CD8-positive, alpha-beta memory T cell (primary cell): Measurements from ENCODE around the gene EEF1A2. TPM values are rescaled to one million over a fixed set of nuclear protein-coding genes. Genes with fewer than 3 reads are reported as not detected.

Experiments
- CTCF ChIA-PET: fragments of 350-600 bp; sonication (Branson Sonifier 250); formaldehyde crosslinking; loops from one replicate; lab custom pipeline; 2021; ENCODE audit warnings: antibody characterized with exemption; lab: Charles Lee
- POLR2A ChIA-PET: fragments of 350-600 bp; sonication (Branson Sonifier 250); formaldehyde crosslinking; loops from one replicate; lab custom pipeline; 2021; ENCODE audit warnings: antibody characterized with exemption; lab: Charles Lee
- DNase-seq, 5 donors: peaks; one replicate each; pipeline versions ENCODE4 v3.0.0 to v3.0.0-alpha.2; 2020 to 2022; ENCODE audit warnings: mixed read lengths in 1 of 5
- H3K27ac ChIP-seq: one replicate; pipeline ENCODE4 v1.7.0; 2013; ENCODE audit warnings: low read depth, mild to moderate bottlenecking, low read length, moderate library complexity
- H3K27me3 ChIP-seq: 2 replicates; pipeline ENCODE4 v1.7.0; 2013; ENCODE audit warnings: low read length, mild to moderate bottlenecking; ENCODE audit not compliant: insufficient read depth, poor library complexity, severe bottlenecking
- H3K36me3 ChIP-seq: 2 replicates; pipeline ENCODE4 v1.7.0; 2013; ENCODE audit warnings: mild to moderate bottlenecking, low read length, moderate library complexity; ENCODE audit not compliant: insufficient read depth
- H3K4me1 ChIP-seq: 2 replicates; pipeline ENCODE4 v1.7.0; 2013; ENCODE audit warnings: mild to moderate bottlenecking, low read length, moderate library complexity; ENCODE audit not compliant: insufficient read depth
- H3K4me3 ChIP-seq: 2 replicates; pipeline ENCODE4 v1.7.0; 2013; ENCODE audit warnings: mild to moderate bottlenecking, low read length
- H3K9me3 ChIP-seq: 2 replicates; pipeline ENCODE4 v1.7.0; 2013; ENCODE audit warnings: mild to moderate bottlenecking, low read length
- H3K27ac Mint-ChIP-seq, 8 donors: one replicate each; pipeline ENCODE4 v1.8.0; 2020 to 2021; ENCODE audit warnings: mixed read lengths in 8 of 8, mild to moderate bottlenecking in 6 of 8, inconsistent platforms in 3 of 8, moderate library complexity in 3 of 8
- H3K27me3 Mint-ChIP-seq, 2 donors: one replicate each; pipeline ENCODE4 v1.8.0; 2020 to 2021; ENCODE audit warnings: mixed read lengths in 2 of 2, mild to moderate bottlenecking in 1 of 2, moderate library complexity in 1 of 2
- H3K36me3 Mint-ChIP-seq, 3 donors: one replicate each; pipeline ENCODE4 v1.8.0; 2020 to 2021; ENCODE audit warnings: mixed read lengths in 3 of 3, inconsistent platforms in 1 of 3, mild to moderate bottlenecking in 1 of 3
- H3K4me1 Mint-ChIP-seq, 3 donors: one replicate each; pipeline ENCODE4 v1.8.0; 2020 to 2021; ENCODE audit warnings: mixed read lengths in 3 of 3, inconsistent platforms in 1 of 3, mild to moderate bottlenecking in 1 of 3
- H3K4me3 Mint-ChIP-seq, 7 donors: one replicate each; pipeline ENCODE4 v1.8.0; 2020 to 2021; ENCODE audit warnings: mixed read lengths in 7 of 7, mild to moderate bottlenecking in 6 of 7, moderate library complexity in 4 of 7, inconsistent platforms in 2 of 7
- H3K9me3 Mint-ChIP-seq, 5 donors: one replicate each; pipeline ENCODE4 v1.8.0; 2020 to 2022; ENCODE audit warnings: mixed read lengths in 5 of 5, mild to moderate bottlenecking in 3 of 5, moderate library complexity in 2 of 5, inconsistent platforms in 1 of 5
- polyA plus RNA-seq: library from polyadenylated mRNA; unstranded; fragments of 300-500 nt; fragmentation: Illumina TruSeq; gene quantifications from one replicate; pipeline ENCODE4 v1.2.3, GENCODE V29; 2021
- total RNA-seq, 2 experiments: library from RNA; stranded (reverse); gene quantifications; one replicate each; pipeline ENCODE4 v1.2.3, GENCODE V29; 2021

The EEF1A2 gene
- total and polyA plus RNA-seq, 3 experiments from 2014 or later, result 0.17 to 0.20 TPM; not detected in 1

DNA sequence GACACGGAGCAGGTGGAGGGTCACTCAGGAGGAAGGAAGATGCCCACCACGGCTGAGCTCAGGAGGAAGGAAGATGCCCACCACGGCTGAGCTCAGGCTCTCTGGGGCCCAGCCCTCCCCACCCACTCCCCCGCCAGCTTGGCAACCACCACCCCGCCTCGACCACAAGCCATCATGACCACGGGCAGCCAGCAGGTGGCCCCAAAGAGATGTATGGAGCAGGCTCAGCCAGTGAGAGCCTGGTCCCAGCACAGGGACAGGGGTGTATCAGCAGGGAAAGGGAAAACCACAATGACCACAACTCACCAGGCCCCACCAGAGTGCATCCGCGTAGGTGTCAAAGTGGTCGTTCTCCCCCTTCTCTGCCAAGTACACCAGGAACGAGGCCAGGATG lies 56.8 kb downstream of the EEF1A2 start:
- no peak overlapping the region for H3K27ac ChIP-seq
- no peaks in the 10 kb centered on the region for H3K27me3 ChIP-seq
- H3K9me3 ChIP-seq, result no peaks in the 10 kb centered on the region
- H3K4me3 ChIP-seq, result no peak overlapping the region
- no peaks in the 10 kb centered on the region for H3K36me3 Mint-ChIP-seq
- DNase-seq, result peak; percentile 20 to 69 (median 46)
- H3K4me1 Mint-ChIP-seq, result peaks cover 14 to 22% (median 15%) of the 10 kb centered on the region in 3 donors
- H3K9me3 Mint-ChIP-seq, result peaks cover 0 to 4% (median 0%) of the 10 kb centered on the region in 5 donors
- H3K27ac Mint-ChIP-seq, result peak overlapping the region in 4 of 8 donors; percentile 36 to 72 (median 54)
- ChIA-PET POLR2A (interaction anchor here (0.6 kb wide), 1 partner anchor 19 kb away, joined by 3 read pairs; no protein-coding TSS in a partner anchor), CTCF (interaction anchor here (0.8 to 1.7 kb wide), 3 partner anchors 17 to 55 kb away, joined by 3 to 5 read pairs (median 3); no protein-coding TSS in a partner anchor)
- H3K36me3 ChIP-seq, result no peaks in the 10 kb centered on the region
- peaks cover 1 to 5% of the 10 kb centered on the region in 2 donors for H3K27me3 Mint-ChIP-seq
- no peak overlapping the region for H3K4me3 Mint-ChIP-seq
- peaks cover 16% of the 10 kb centered on the region for H3K4me1 ChIP-seq

DNA sequence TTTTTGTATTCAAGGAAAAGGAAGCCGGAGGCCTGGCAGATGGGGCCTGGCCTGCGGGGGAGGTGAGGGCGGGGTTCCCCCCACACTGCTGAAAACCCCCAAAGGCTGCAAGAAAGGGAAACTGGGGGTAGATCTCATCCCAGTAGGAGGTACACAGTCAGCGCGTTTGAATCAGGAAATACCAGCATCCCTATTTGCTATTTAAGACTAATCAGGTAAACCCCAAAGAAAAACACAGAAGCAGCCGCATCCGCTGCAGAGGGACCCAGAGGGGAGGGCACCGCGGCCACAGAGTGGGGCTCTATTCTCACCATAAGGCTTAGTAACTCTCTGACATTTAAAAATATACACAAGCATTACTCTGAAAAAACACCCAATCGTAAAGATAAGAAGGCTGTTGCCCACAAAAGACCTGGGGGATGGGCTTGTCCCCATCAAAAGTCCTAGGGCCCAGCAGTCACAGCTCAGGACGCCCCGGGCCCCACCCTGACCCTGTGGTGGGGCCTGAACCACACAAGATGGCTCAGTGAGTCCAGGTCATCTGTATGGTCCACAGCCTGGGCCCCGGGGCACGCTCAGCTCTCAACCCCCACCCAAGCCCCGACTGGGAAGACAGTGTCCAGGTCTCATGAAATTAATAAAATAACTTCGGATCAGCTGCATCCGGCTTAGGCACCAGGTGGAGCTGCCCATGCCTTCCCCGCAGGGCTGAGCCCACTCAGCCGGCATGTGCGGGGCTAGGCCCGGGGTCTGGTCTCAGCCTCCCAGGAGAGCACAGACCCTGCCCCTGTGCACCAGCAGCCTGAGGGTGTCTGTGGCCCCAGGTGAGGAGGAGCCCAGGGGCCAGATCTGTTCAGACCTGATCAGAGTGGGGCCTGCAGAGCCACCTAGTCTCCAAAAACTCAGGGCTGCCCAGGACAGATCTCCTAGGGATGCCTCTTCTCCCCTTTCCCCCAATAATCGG lies 57.5 kb downstream of the EEF1A2 start:
- H3K4me1 Mint-ChIP-seq, result peaks cover 14 to 22% (median 15%) of the 10 kb centered on the region in 3 donors
- ChIA-PET CTCF (interaction anchor here (0.8 to 1.7 kb wide), 3 partner anchors 18 to 56 kb away, joined by 3 to 5 read pairs (median 3); no protein-coding TSS in a partner anchor), POLR2A (interaction anchor here (0.6 kb wide), 1 partner anchor 20 kb away, joined by 3 read pairs; no protein-coding TSS in a partner anchor)
- H3K27ac Mint-ChIP-seq, result peak overlapping the region in 7 of 8 donors; percentile 22 to 89 (median 81)
- Histone ChIP-seq H3K9me3 (no peaks in the 10 kb centered on the region), H3K4me1 (peaks cover 16% of the 10 kb centered on the region), H3K36me3 (no peaks in the 10 kb centered on the region), H3K4me3 (no peak overlapping the region), H3K27ac (no peak overlapping the region), H3K27me3 (no peaks in the 10 kb centered on the region)
- peak in 3 of 5 donors; percentile 10 to 59 (median 36) for DNase-seq
- peak overlapping the region in 6 of 7 donors; percentile 47 to 71 (median 55) for H3K4me3 Mint-ChIP-seq
- peaks cover 0 to 4% (median 0%) of the 10 kb centered on the region in 5 donors for H3K9me3 Mint-ChIP-seq
- peaks cover 0 to 6% of the 10 kb centered on the region in 2 donors for H3K27me3 Mint-ChIP-seq
- H3K36me3 Mint-ChIP-seq, result no peaks in the 10 kb centered on the region

DNA sequence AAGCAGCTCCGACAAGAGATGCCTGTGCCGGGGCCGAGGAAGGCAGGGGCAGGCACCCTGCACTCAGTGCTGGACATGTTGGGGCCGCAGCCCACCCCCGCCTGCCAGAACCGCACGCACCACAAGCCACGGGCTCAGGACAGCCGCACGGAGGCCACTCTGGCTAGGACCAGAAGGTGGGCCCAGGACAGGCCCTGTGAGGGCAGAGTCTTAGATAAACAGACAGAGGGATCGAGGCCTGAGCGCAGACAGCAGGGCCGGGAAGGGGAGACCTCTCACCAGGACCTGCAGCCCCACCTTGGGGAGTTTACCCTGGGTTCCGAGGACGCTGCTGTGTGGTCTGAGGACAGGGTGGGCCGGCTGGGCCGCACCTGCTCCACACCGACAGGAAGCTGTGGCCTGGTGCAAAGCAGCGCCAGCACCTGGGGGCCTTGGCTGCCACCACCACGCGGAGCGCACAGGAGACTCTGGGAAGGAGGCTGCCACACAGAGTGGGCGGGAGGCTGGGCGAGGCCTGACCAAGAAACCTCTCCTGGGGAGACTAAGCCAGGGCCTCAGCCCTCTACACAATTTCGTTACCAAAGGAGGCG lies 58.4 kb downstream of the EEF1A2 start:
- no peaks in the 10 kb centered on the region for H3K36me3 ChIP-seq
- Mint-ChIP-seq H3K36me3 (no peaks in the 10 kb centered on the region), H3K27ac (no peak overlapping the region), H3K9me3 (peaks cover 0 to 4% (median 0%) of the 10 kb centered on the region in 5 donors), H3K4me3 (no peak overlapping the region), H3K27me3 (peaks cover 0 to 6% of the 10 kb centered on the region in 2 donors), H3K4me1 (peaks cover 14 to 22% (median 15%) of the 10 kb centered on the region in 3 donors)
- peaks cover 16% of the 10 kb centered on the region for H3K4me1 ChIP-seq
- H3K27me3 ChIP-seq, result no peaks in the 10 kb centered on the region
- no peak overlapping the region for H3K27ac ChIP-seq
- no peak overlapping the region for H3K4me3 ChIP-seq
- DNase-seq, result no peak
- no peaks in the 10 kb centered on the region for H3K9me3 ChIP-seq
- ChIA-PET POLR2A (no interaction called here), CTCF (no interaction called here)

DNA sequence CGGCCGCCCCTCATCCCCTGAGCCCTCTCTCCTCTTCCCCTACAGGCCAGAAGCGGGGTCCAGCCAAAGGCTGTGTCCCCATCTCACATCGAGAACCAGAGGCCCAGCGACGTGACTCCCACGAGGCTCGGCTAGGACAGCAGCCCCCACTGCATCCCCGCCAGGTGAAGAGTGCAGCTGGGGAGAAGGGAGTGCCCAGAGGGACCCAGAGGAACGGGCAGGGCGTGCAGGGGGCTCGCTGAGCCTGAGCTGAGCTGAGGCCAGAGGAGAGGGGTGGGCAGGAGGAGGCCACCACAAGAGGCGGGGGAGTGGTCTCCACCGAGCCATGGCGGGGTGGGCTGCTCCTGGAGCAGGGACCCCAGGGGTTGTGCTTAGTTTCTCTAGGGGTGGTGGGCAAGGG lies 59.0 kb downstream of the EEF1A2 start:
- Mint-ChIP-seq H3K27me3 (peaks cover 0 to 6% of the 10 kb centered on the region in 2 donors), H3K36me3 (no peaks in the 10 kb centered on the region), H3K4me3 (no peak overlapping the region), H3K4me1 (peaks cover 15 to 25% (median 17%) of the 10 kb centered on the region in 3 donors), H3K9me3 (peaks cover 0 to 4% (median 0%) of the 10 kb centered on the region in 5 donors), H3K27ac (no peak overlapping the region)
- H3K4me3 ChIP-seq, result no peak overlapping the region
- H3K4me1 ChIP-seq, result peaks cover 16% of the 10 kb centered on the region
- no peak for DNase-seq
- H3K27me3 ChIP-seq, result no peaks in the 10 kb centered on the region
- H3K27ac ChIP-seq, result no peak overlapping the region
- no peaks in the 10 kb centered on the region for H3K9me3 ChIP-seq
- no peaks in the 10 kb centered on the region for H3K36me3 ChIP-seq
- ChIA-PET POLR2A (interaction anchor here (0.5 kb wide), 1 partner anchor 427 kb away, joined by 5 read pairs; no protein-coding TSS in a partner anchor), CTCF (no interaction called here)

DNA sequence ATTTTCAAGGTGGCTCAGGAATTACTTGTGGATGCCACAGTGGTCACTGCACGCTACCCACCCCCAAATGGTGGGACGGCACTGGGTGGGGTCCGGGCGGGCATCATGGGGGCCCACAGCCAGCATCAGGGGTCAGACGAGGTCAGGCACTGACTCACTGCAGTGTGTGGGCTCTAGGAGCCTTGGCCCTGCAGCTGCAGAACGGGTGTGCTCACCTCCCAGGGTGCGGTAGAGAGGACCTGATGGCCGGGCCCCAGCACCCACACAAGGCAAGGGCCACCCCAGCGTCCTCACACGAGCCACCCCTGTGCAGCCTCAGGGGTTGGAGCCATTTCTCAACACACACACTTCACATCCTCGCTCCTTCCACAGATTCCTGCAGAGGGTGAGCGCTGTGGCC lies 60.8 kb downstream of the EEF1A2 start:
- H3K9me3 Mint-ChIP-seq, result peaks cover 0 to 3% (median 0%) of the 10 kb centered on the region in 5 donors
- CTCF ChIA-PET, result no interaction called here
- no peak overlapping the region for H3K27ac Mint-ChIP-seq
- Histone ChIP-seq H3K4me3 (no peak overlapping the region), H3K4me1 (peaks cover 24% of the 10 kb centered on the region), H3K9me3 (no peaks in the 10 kb centered on the region), H3K27ac (no peak overlapping the region), H3K27me3 (no peaks in the 10 kb centered on the region), H3K36me3 (no peaks in the 10 kb centered on the region)
- H3K4me1 Mint-ChIP-seq, result peaks cover 19 to 32% (median 27%) of the 10 kb centered on the region in 3 donors
- peaks cover 0 to 6% of the 10 kb centered on the region in 2 donors for H3K27me3 Mint-ChIP-seq
- DNase-seq, result no peak
- H3K4me3 Mint-ChIP-seq, result no peak overlapping the region
- H3K36me3 Mint-ChIP-seq, result no peaks in the 10 kb centered on the region
- POLR2A ChIA-PET, result no interaction called here

Other genes with a start within 250 kb of the EEF1A2 start
- gene NKAIN4, start 244.6 kb downstream of the EEF1A2 start, total RNA-seq, result not detected
- gene NKAIN4, start 244.6 kb downstream of the EEF1A2 start, polyA plus RNA-seq, result not detected
- gene ARFGAP1, start 226.3 kb downstream of the EEF1A2 start, total RNA-seq, result 10 to 100 TPM; 71.0 to 77.5 TPM
- gene ARFGAP1, start 226.3 kb downstream of the EEF1A2 start, polyA plus RNA-seq, result 22.7 TPM
- under 1 TPM in 1 of 2 experiments, not detected in 1; 0.04 TPM for gene COL20A1, start 205.9 kb downstream of the EEF1A2 start, total RNA-seq
- not detected for gene COL20A1, start 205.9 kb downstream of the EEF1A2 start, polyA plus RNA-seq
- not detected for gene CHRNA4, start 137.7 kb downstream of the EEF1A2 start, total RNA-seq
- not detected for gene CHRNA4, start 137.7 kb downstream of the EEF1A2 start, polyA plus RNA-seq
- gene KCNQ2, start 26.4 kb downstream of the EEF1A2 start, total RNA-seq, result not detected
- not detected for gene KCNQ2, start 26.4 kb downstream of the EEF1A2 start, polyA plus RNA-seq
- 100 to 1,000 TPM; 207 to 218 TPM for gene PPDPF, start 21.7 kb upstream of the EEF1A2 start, total RNA-seq
- 137 TPM for gene PPDPF, start 21.7 kb upstream of the EEF1A2 start, polyA plus RNA-seq
- under 1 TPM; 0.18 to 0.31 TPM for gene PTK6, start 38.3 kb upstream of the EEF1A2 start, total RNA-seq
- gene PTK6, start 38.3 kb upstream of the EEF1A2 start, polyA plus RNA-seq, result 0.16 TPM
- not detected for gene SRMS, start 48.7 kb upstream of the EEF1A2 start, total RNA-seq
- not detected for gene SRMS, start 48.7 kb upstream of the EEF1A2 start, polyA plus RNA-seq
- under 1 TPM; 0.13 to 0.26 TPM for gene FNDC11, start 55.1 kb upstream of the EEF1A2 start, total RNA-seq
- not detected for gene FNDC11, start 55.1 kb upstream of the EEF1A2 start, polyA plus RNA-seq
- 1 to 10 TPM; 7.4 to 8.7 TPM for gene HELZ2, start 75.2 kb upstream of the EEF1A2 start, total RNA-seq
- gene HELZ2, start 75.2 kb upstream of the EEF1A2 start, polyA plus RNA-seq, result 9.8 TPM
- gene GMEB2, start 128.0 kb upstream of the EEF1A2 start, total RNA-seq, result 10 to 100 TPM; 14.3 to 15.5 TPM
- gene GMEB2, start 128.0 kb upstream of the EEF1A2 start, polyA plus RNA-seq, result 14.8 TPM
- 10 to 100 TPM; 21.0 to 21.6 TPM for gene STMN3, start 154.3 kb upstream of the EEF1A2 start, total RNA-seq
- gene STMN3, start 154.3 kb upstream of the EEF1A2 start, polyA plus RNA-seq, result 24.7 TPM
- gene RTEL1, start 159.2 kb upstream of the EEF1A2 start, total RNA-seq, result 10 to 100 TPM; 52.3 to 54.5 TPM
- gene RTEL1, start 159.2 kb upstream of the EEF1A2 start, polyA plus RNA-seq, result 5.7 TPM
- gene TNFRSF6B, start 197.6 kb upstream of the EEF1A2 start, total RNA-seq, result not detected
- gene TNFRSF6B, start 197.6 kb upstream of the EEF1A2 start, polyA plus RNA-seq, result 0.22 TPM
- 10 to 100 TPM; 63.7 to 72.8 TPM for gene ARFRP1, start 208.9 kb upstream of the EEF1A2 start, total RNA-seq
- 73.9 TPM for gene ARFRP1, start 208.9 kb upstream of the EEF1A2 start, polyA plus RNA-seq
- 10 to 100 TPM; 29.7 to 29.9 TPM for gene ZGPAT, start 209.0 kb upstream of the EEF1A2 start, total RNA-seq
- gene ZGPAT, start 209.0 kb upstream of the EEF1A2 start, polyA plus RNA-seq, result 77.5 TPM
- gene LIME1, start 237.6 kb upstream of the EEF1A2 start, total RNA-seq, result 10 to 100 TPM; 18.4 to 19.6 TPM
- 366 TPM for gene LIME1, start 237.6 kb upstream of the EEF1A2 start, polyA plus RNA-seq
- gene SLC2A4RG, start 240.7 kb upstream of the EEF1A2 start, total RNA-seq, result 10 to 100 TPM; 37.5 to 40.6 TPM
- gene SLC2A4RG, start 240.7 kb upstream of the EEF1A2 start, polyA plus RNA-seq, result 7.8 TPM